Stimulated activated CD8-positive, alpha-beta memory T cell treated with anti-CD3 and anti-CD28 coated beads, Interleukin-2, amount 100 ng/mL, for 48 hours (primary cell): ENCODE data around the gene TMEM234.

ENCODE experiments used
- DNase-seq, 2 donors: peaks; one replicate each; pipeline ENCODE4 v3.0.0-alpha.2; 2020; ENCODE audit warnings: low read depth in 2 of 2

TMEM234 gene

DNA sequence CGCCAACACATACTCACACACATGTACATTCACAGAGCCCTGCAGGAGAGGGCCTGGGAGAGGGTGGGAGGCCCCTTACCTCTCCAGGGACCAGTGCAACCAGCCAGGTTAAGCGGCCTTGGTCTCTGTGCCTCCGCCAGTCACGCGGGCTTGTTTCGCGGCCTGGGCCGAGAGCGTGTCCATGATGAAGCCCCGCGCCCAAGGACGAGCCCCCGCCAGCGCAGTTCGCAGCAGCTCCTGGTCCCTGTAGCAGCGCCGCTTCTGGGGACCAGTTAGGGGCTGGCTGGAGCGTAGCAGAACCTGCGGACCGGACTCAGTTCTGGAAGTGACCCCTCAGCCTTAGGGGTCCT, 17.6 kb upstream of the TMEM234 start:
- no peak for DNase-seq

DNA sequence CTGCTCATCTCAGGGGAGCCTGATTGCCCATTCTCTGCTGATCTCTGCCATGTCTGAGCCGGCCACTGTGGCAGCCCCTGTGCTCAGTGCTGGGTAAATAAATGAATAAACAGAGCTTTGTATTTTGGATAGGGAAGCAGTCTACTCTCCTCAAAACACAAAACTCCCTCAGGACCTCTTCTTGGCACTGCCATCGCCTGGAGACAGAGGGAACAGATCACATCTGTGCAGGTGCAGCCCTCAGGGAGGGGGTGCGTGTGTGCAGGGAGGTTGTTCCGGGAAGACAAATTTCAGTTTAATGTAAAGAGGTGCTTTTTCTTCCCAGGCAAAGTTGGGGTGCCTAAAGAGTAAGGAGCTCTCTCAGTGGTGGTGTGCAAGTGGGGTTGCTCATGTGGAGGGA, 17.2 kb upstream of the TMEM234 start:
- no peak for DNase-seq

DNA sequence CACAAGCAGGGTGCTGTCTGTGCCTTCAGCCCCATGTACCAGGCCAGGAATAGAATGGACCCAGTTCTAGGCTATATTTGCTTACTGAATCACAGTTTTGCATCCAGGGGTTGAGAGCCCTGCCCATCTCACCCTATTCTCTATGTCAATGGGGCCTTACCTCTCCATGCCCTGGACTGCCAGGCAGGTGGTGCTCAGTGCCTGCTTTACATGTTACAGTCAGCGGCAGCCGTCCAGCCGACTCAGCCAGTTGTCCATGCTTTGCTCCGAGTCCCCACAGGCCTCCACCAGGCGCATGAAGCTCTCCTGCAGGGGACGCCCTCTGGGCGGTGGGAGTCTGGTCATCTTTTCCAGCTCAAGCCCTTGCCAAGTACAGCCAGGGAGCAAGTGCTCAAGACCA, 12.6 kb upstream of the TMEM234 start:
- no peak for DNase-seq

GRCh38 chr1:32232558-32233304, 10.6 kb upstream of the TMEM234 start:
- no peak for DNase-seq

DNA sequence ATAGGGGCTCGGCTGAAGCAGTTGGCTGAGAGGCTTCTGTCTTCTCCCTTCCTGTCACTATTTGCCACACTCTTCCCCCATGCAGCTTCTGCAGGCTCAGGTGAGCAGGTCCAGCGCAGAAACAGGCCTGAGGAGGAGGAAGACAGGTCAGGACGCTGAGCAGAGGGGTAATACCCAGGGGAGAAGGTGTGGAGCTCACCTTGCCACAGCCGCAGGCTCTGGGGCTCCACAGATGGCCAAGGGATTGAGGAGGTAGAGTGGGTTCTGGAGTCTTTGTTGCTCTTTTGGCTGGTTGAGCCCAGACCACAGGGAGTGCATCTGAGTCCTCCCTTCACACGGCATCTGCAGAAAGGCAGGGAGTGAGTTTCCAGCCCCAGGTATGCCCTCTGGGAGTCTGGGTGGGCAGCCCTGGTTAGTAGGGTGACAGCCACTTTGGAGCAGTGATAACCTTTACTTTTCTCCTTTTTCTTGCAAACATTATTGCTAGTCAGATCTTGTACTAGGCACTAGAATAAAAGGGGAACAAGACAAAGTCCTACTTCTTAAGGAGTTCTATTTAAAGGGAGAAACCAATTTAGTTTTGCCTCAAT, 9.8 kb upstream of the TMEM234 start:
- no peak for DNase-seq

DNA sequence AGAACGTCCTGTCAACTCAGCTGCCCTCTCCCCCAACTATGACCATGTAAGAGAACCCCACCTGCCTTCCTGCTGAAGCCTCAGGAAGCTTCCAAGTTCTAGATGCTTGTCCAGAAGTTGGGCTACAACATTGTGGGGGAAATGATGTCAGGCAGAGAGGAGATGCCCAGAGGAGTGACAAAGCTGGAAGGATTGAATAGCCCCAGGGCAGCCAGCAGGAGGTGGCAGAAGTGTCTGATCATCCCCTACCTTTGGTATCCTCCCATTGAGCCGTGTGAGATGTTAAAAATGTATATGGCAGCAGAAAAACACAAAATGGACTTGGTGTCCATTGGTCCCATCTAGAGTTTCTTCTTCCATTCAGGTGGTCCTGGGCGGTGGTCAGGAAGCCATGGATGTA, 6.6 kb upstream of the TMEM234 start:
- no peak for DNase-seq

DNA sequence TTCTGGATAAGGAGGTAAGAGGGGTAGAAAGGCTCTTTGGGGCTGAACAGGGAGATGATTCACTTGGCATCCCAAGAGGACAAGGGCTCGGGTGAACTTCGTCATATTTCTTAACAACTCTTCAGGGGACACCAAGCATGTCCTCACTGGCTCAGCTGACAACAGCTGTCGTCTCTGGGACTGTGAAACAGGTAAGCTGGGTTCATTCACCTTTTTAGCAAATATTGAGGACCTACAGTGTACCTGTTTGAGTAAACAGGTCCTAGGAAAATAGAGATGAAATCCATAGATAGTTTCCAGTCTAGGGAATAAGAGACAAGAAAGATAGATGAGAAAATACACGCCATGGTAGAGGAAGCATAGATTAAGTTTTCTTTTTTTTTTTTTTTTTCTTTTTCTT, 2.1 kb upstream of the TMEM234 start:
- DNase-seq: no peak

GRCh38 chr1:32223683-32224082, 1.5 kb upstream of the TMEM234 start:
- no peak for DNase-seq

- no peak for DNase-seq
Measured at GRCh38 chr1:32221581-32221979, 573 bp downstream of the TMEM234 start.

GRCh38 chr1:32220746-32221580, 1.2 kb downstream of the TMEM234 start:
- no peak for DNase-seq

DNA sequence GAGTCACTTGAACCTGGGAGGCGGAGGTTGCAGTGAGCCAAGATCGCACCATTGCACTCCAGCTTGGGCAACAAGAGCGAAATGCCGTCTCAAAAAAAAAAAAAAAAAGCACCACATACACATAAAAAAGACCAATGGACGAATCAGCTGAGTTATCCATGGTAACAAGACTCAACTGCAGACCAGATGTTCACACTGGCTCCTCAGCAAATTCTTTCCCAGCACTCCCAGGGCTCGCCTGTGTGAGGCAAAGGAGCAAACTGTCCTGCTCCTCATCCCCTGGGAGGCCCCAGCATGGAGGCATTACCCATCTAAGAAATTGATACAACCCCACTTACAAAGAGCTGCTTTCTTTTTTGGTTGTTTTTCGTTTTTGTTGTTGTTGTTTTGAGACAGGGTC, 3.1 kb downstream of the TMEM234 start:
- DNase-seq: no peak

GRCh38 chr1:32216566-32216965, 5.6 kb downstream of the TMEM234 start:
- DNase-seq: no peak

DNA sequence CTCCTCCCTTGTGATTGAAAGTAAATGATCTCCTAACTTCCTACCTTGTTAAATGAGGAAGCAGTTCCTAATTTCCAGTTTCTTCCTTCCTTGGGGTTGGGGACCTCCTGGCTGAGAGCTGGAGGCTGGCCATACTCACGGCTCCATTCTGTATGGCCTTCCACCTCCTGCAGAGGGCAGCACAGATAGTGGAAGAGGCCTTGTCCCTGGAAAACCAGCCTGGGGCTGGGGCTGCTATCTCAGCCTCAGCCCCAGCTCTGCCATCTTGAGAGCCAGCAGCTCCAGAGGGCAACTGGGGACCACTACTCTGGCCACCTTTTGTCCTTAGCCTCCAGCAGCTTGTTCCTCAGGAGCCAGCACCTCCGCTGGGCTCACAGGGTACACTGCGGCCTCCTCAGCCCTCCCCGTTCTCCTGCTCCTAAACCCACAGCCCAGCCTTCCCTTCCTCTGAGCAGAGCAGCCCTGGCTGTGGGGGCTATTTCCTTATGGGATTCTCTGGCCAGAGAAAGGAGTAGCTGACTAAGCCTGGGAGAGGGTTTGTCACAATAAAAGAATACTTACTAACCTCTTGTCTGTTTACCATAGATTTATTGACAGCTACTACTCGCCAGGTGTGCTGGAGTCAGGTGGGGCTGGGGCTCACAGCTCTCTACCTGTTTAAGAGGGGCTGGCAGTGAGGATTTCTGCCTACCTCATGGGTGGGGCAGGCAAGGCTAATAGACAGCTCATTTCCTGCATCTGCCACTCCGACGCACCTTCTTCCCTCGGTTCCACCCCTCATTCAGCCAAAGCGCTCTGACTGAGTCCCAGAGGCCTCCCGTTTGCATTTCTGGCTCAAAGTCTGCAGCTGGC, 6.3 kb downstream of the TMEM234 start:
- DNase-seq: no peak

GRCh38 chr1:32208891-32209328, 13.2 kb downstream of the TMEM234 start, which contains the start of gene DCDC2B:
DCDC2B (plus strand) TSS chr1:32209089; CDS start chr1:32209094, 5 bp downstream.
- no peak for DNase-seq

DNA sequence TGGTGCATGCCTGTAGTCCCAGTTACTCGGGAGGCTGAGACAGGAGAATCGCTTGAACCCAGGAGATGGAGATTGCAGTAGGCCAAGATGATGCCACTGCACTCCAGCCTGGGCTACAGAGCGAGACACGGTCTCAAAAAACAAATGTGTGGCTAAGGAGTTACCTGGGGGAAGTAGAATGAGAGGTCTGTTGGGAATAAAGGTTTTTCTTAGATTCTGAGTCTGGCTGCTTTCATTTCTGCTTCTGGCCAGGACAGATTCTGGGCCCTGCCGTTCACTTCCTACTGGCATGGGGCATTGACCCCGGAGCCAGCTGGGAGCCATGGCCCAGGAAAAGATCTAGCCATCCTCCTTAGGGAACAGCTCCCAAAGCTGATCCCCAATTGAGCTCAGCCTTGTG, 13.7 kb downstream of the TMEM234 start:
- DNase-seq: no peak

GRCh38 chr1:32205401-32206370, 16.5 kb downstream of the TMEM234 start, which contains the start of gene IQCC:
IQCC (plus strand) TSS chr1:32205671; CDS start chr1:32205682, 11 bp downstream.
- DNase-seq: peak; percentile 79 to 81

DNA sequence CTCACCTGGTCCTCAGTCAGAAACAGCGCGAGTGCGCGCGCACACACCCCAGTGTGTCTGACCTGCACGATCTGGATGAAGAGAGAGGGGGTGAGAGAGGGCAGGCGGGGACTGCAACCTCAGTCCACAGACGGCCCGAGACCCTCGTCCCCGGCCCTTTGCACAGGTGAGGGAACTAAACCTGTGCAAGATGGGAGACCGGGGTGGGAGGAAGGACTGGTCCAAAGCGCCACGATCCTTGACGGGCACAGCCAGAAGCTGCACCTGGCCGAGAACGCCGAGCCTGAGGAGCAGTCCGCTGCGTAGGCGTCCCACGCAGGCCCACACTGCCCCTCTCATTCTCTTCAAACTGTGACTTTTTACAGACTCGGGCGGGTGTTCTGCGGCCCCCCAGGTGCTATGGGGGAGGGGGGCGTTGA, 17.2 kb downstream of the TMEM234 start:
- no peak for DNase-seq

GRCh38 chr1:32201011-32201855, 20.9 kb downstream of the TMEM234 start:
- DNase-seq: peak; percentile 77 to 81

DNA sequence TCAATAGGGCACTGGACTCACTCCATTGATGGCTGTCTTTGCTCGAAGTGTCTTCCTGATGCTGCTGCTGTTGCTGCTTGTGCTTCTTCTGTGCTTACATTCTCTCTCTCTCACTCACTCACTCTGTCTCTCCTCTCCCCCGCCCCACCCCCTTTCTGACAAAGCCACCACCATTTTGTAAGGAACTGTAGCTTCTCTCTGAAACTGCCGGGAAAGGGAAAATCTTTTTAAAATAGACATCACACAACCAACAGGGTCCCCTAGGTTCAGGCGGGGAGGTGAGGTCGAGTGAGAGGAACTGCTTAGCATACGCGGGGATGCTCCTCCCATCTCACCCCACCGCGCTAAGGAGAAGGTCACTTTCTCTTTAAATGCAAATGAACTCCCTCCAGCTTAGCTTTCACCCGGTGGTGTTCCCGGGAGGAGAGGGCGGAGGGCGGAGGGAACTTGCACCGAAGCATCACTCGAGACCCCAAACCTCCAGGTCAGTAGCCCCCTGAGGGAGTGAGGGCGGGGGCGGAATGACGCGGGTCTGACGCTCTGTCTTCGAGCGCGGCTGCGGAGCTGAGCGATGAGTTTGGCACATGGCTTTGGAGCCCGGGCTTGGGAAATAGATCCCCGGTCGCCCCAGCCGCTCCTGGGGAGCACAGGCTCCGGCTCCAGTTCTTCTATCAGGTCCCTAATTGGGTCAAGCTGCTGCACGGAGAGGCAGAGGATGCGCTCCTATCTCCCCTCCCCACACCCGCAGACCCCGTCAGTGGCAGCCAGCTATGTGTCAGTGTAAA, 21.7 kb downstream of the TMEM234 start, which contains the start of gene CCDC28B:
TSS of gene CCDC28B (plus strand) at position 370 of the 785 bp plus-strand sequence. CDS start 1,341 bp downstream, outside the sequence.
- peak; percentile 35 to 41 for DNase-seq
